Measurements from ENCODE around the gene MRM2.

DNA sequence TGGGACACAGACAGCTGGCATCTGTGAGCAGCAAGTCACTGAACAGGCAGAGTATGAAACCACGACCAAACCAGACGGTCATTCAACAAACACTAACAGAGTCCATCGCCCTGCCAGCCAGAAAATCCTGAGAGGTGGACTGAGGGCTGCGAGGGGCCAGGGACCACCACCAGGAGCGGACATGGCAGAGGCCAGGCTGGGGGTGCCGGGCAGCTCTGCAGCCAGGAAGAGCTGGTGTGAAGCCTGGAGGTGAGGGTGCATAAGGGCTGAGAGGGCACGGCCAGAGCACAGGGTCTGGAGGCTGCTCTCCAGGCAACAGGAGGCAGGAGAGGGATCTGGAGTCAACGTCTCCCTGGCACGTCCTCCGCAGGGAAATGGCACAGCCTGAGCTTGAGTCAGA, 24.8 kb downstream of the MRM2 start:
- TF ChIP-seq, protein P1, sequence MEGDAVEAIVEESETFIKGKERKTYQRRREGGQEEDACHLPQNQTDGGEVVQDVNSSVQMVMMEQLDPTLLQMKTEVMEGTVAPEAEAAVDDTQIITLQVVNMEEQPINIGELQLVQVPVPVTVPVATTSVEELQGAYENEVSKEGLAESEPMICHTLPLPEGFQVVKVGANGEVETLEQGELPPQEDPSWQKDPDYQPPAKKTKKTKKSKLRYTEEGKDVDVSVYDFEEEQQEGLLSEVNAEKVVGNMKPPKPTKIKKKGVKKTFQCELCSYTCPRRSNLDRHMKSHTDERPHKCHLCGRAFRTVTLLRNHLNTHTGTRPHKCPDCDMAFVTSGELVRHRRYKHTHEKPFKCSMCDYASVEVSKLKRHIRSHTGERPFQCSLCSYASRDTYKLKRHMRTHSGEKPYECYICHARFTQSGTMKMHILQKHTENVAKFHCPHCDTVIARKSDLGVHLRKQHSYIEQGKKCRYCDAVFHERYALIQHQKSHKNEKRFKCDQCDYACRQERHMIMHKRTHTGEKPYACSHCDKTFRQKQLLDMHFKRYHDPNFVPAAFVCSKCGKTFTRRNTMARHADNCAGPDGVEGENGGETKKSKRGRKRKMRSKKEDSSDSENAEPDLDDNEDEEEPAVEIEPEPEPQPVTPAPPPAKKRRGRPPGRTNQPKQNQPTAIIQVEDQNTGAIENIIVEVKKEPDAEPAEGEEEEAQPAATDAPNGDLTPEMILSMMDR (conservative IDR thresholded peaks at IDR 0.05 in 1 of 2, IDR thresholded peaks at IDR 0.05 in 1 of 2; ENCODE audit: extremely low read depth in 1 of 2, insufficient read depth in 1 of 2, low read depth in 1 of 2, low read length in 2 of 2) = no peak
- no peak for TF ChIP-seq EZH2 (IDR thresholded peaks at IDR 0.05; ENCODE audit: borderline replicate concordance, low read length)

All from mammary epithelial cell (primary cell).